ENCODE measurements around the gene MAST1. TPM values are rescaled to one million over a fixed set of nuclear protein-coding genes. Genes with fewer than 3 reads are reported as not detected.

MAST1 gene
- total and polyA plus RNA-seq, 2 experiments from 2014 or later: 13.9 to 19.9 TPM

- TF ChIP-seq ZNF114 (CRISPR knock-in tag; IDR thresholded peaks at IDR 0.05) (no peak), CREB1 (CRISPR knock-in tag; IDR thresholded peaks at IDR 0.05; ENCODE audit: low read depth) (no peak), EZH2phosphoT487 (IDR thresholded peaks at IDR 0.05; ENCODE audit: unreplicated experiment) (no peak), EZH2 (IDR thresholded peaks at IDR 0.05; ENCODE audit: low read depth, unreplicated experiment) (no peak), NANOG (IDR thresholded peaks at IDR 0.05; ENCODE audit: borderline replicate concordance) (no peak), ZNF331 (CRISPR knock-in tag; IDR thresholded peaks at IDR 0.05; ENCODE audit: low read depth) (no peak)
Measured at GRCh38 chr19:12859546-12859945, 21.2 kb downstream of the MAST1 start (continued).

- no peaks in the 10 kb centered on the region; the same call in 1 of the 2 replicates for H4K20me1 ChIP-seq (replicated peaks; ENCODE audit: insufficient read depth)
- TF ChIP-seq STAT1 (IDR thresholded peaks at IDR 0.05; ENCODE audit: unreplicated experiment): no peak
- no peak for TF ChIP-seq ZNF114 (CRISPR knock-in tag; IDR thresholded peaks at IDR 0.05)
- TF ChIP-seq POLR2AphosphoS5 (IDR thresholded peaks at IDR 0.05; ENCODE audit: low read depth): no peak
- TF ChIP-seq CREB1 (CRISPR knock-in tag; IDR thresholded peaks at IDR 0.05; ENCODE audit: low read depth): no peak
- TF ChIP-seq ZNF331 (CRISPR knock-in tag; IDR thresholded peaks at IDR 0.05; ENCODE audit: low read depth): no peak
- TF ChIP-seq ETS1 (IDR thresholded peaks at IDR 0.05): no peak
- TF ChIP-seq NANOG (IDR thresholded peaks at IDR 0.05; ENCODE audit: borderline replicate concordance): no peak
- no peak for TF ChIP-seq ZNF462 (CRISPR knock-in tag; IDR thresholded peaks at IDR 0.05)
- no peak for TF ChIP-seq REST (IDR thresholded peaks at IDR 0.05; ENCODE audit: unreplicated experiment)
- no peak for TF ChIP-seq JUNB (IDR thresholded peaks at IDR 0.05; ENCODE audit: unreplicated experiment)
- no peak for TF ChIP-seq EZH2phosphoT487 (IDR thresholded peaks at IDR 0.05; ENCODE audit: unreplicated experiment)
- no peak for TF ChIP-seq CTCF (conservative IDR thresholded peaks at IDR 0.05; ENCODE audit: low read depth in 2 of 2)
Measured at GRCh38 chr19:12864143-12864542, 25.8 kb downstream of the MAST1 start.

More at GRCh38 chr19:12864143-12864542, 25.8 kb downstream of the MAST1 start:
- H3K4me1 ChIP-seq (ENCODE audit: insufficient read depth): peaks cover 21% of the 10 kb centered on the region
- H3K27ac Mint-ChIP-seq: no peak overlapping the region
- H3K36me3 Mint-ChIP-seq (ENCODE audit: low read depth): peaks cover 14% of the 10 kb centered on the region
- no peak overlapping the region for H2AFZ ChIP-seq
- H3K4me2 ChIP-seq: no peak overlapping the region
- peaks cover 27% of the 10 kb centered on the region for H3K4me1 Mint-ChIP-seq
- peaks cover 9% of the 10 kb centered on the region for H3K27me3 Mint-ChIP-seq (ENCODE audit: insufficient read depth, low read depth, poor library complexity)
- H3K27ac ChIP-seq (ENCODE audit: low read depth): no peak overlapping the region
- H3K79me2 ChIP-seq (replicated peaks; ENCODE audit: insufficient read depth): no peaks in the 10 kb centered on the region
- H3K36me3 ChIP-seq (ENCODE audit: insufficient read depth): no peaks in the 10 kb centered on the region
- no peaks in the 10 kb centered on the region for H3K27me3 ChIP-seq (ENCODE audit: insufficient read depth)
- ATAC-seq: no peak
- DNase-seq (ENCODE audit: low spot score): no peak
- H3K9me3 Mint-ChIP-seq: no peaks in the 10 kb centered on the region; the same call in 2 of the 3 replicates
- H3K9me2 ChIP-seq (ENCODE audit: insufficient read depth): no peaks in the 10 kb centered on the region
- H3F3A ChIP-seq (replicated peaks; ENCODE audit: low read depth): peaks cover 20% of the 10 kb centered on the region; the same call in 1 of the 2 replicates
- H3K4me3 Mint-ChIP-seq: no peak overlapping the region
- no peak overlapping the region for H3K4me3 ChIP-seq

Measured in GM23338 (cell line).